CD14-positive monocyte (primary cell): ENCODE measurements around the gene CALML5. TPM values are rescaled to one million over a fixed set of nuclear protein-coding genes. Genes with fewer than 3 reads are reported as not detected.

Source experiments
- DNase-seq, 3 donors: peaks; one replicate each; pipeline ENCODE4 v3.0.0-alpha.2; 2011 to 2022
- H2AFZ ChIP-seq: 2 replicates; pipeline ENCODE4 v1.6.0; 2012; ENCODE audit warnings: mild to moderate bottlenecking, low read depth, low read length, inconsistent platforms; ENCODE audit not compliant: insufficient read depth, poor library complexity, severe bottlenecking
- H3K27ac ChIP-seq, 2 donors: 1 replicate in 1 of 2; 2 replicates in 1 of 2; pipeline ENCODE4 v1.5.1; 2012 to 2013; ENCODE audit warnings: low read length in 2 of 2, control low read depth in 1 of 2, inconsistent platforms in 1 of 2, low read depth in 1 of 2, mild to moderate bottlenecking in 1 of 2
- H3K27me3 ChIP-seq, 2 donors: one replicate each; pipeline versions ENCODE4 v1.6.0 to v1.6.1; 2011 to 2013; ENCODE audit warnings: low read length in 2 of 2; ENCODE audit not compliant: control insufficient read depth in 2 of 2, insufficient read depth in 2 of 2
- H3K36me3 ChIP-seq, 2 donors: replicated peaks in 1 of 2; 1 replicate in 1 of 2; 2 replicates in 1 of 2; pipeline versions ENCODE4 v1.5.1 to v1.6.1; 2012 to 2013; ENCODE audit warnings: low read length in 2 of 2, control low read depth in 1 of 2, inconsistent platforms in 1 of 2, mild to moderate bottlenecking in 1 of 2; ENCODE audit not compliant: insufficient read depth in 2 of 2, control insufficient read depth in 1 of 2
- H3K4me1 ChIP-seq, 2 donors: 1 replicate in 1 of 2; 2 replicates in 1 of 2; pipeline versions ENCODE4 v1.5.1 to v1.6.1; 2012 to 2013; ENCODE audit warnings: low read length in 2 of 2, control low read depth in 1 of 2, inconsistent platforms in 1 of 2, mild to moderate bottlenecking in 1 of 2, moderate library complexity in 1 of 2; ENCODE audit not compliant: insufficient read depth in 2 of 2, control insufficient read depth in 1 of 2
- H3K4me2 ChIP-seq: replicated peaks from 2 replicates; pipeline ENCODE3; 2012; ENCODE audit warnings: low read length, moderate library complexity, mild to moderate bottlenecking; ENCODE audit not compliant: poor library complexity, severe bottlenecking; ENCODE audit errors: extremely low read depth
- H3K4me3 ChIP-seq, 3 experiments: fragments of 200-600 bp in 1 of 3; sonication (generic) in 1 of 3; replicated peaks in 1 of 3; 1 replicate in 2 of 3; 2 replicates in 1 of 3; pipeline ENCODE4 v1.5.1; 2011 to 2013; ENCODE audit warnings: low read length in 3 of 3, mild to moderate bottlenecking in 3 of 3, control low read depth in 2 of 3, low read depth in 2 of 3, inconsistent platforms in 1 of 3, moderate library complexity in 1 of 3
- H3K79me2 ChIP-seq: 2 replicates; pipeline ENCODE4 v1.6.0; 2012; ENCODE audit warnings: mild to moderate bottlenecking, control low read depth, inconsistent platforms, low read length, moderate library complexity; ENCODE audit not compliant: insufficient read depth
- H3K9ac ChIP-seq: 2 replicates; pipeline ENCODE4 v1.6.0; 2017; ENCODE audit warnings: low read length, mild to moderate bottlenecking; ENCODE audit not compliant: insufficient read depth, poor library complexity, severe bottlenecking
- H3K9me3 ChIP-seq, 2 donors: replicated peaks in 1 of 2; 1 replicate in 1 of 2; 2 replicates in 1 of 2; pipeline versions ENCODE4 v1.5.1 to v1.6.1; 2012 to 2013; ENCODE audit warnings: low read length in 2 of 2, control low read depth in 1 of 2; ENCODE audit not compliant: control insufficient read depth in 1 of 2, insufficient read depth in 1 of 2
- H4K20me1 ChIP-seq: 2 replicates; pipeline ENCODE4 v1.6.0; 2012; ENCODE audit warnings: mild to moderate bottlenecking, low read length, control low read depth, moderate library complexity; ENCODE audit not compliant: insufficient read depth
- H3K27ac Mint-ChIP-seq, 7 donors: one replicate each; pipeline ENCODE4 v1.8.0; 2020; ENCODE audit warnings: mild to moderate bottlenecking in 7 of 7, mixed read lengths in 7 of 7, moderate library complexity in 6 of 7, inconsistent platforms in 2 of 7
- H3K27me3 Mint-ChIP-seq, 3 donors: one replicate each; pipeline ENCODE4 v1.8.0; 2021 to 2022; ENCODE audit warnings: low read depth in 3 of 3, mild to moderate bottlenecking in 3 of 3, mixed read lengths in 3 of 3, moderate library complexity in 3 of 3, inconsistent platforms in 1 of 3
- H3K36me3 Mint-ChIP-seq, 2 donors: one replicate each; pipeline ENCODE4 v1.8.0; 2020; ENCODE audit warnings: mixed read lengths in 2 of 2, inconsistent platforms in 1 of 2, mild to moderate bottlenecking in 1 of 2
- H3K4me1 Mint-ChIP-seq: one replicate; pipeline ENCODE4 v1.8.0; 2020; ENCODE audit warnings: mild to moderate bottlenecking, mixed read lengths
- H3K4me3 Mint-ChIP-seq, 2 donors: one replicate each; pipeline ENCODE4 v1.8.0; 2020; ENCODE audit warnings: mild to moderate bottlenecking in 2 of 2, mixed read lengths in 2 of 2, moderate library complexity in 1 of 2
- H3K9me3 Mint-ChIP-seq, 7 donors: one replicate each; pipeline ENCODE4 v1.8.0; 2020 to 2022; ENCODE audit warnings: mixed read lengths in 7 of 7, mild to moderate bottlenecking in 6 of 7, moderate library complexity in 6 of 7, inconsistent platforms in 2 of 7
- CTCF ChIP-seq: fragments of 200-600 bp; IDR thresholded peaks from one replicate; pipeline ENCODE4 v1.8.0; 2022; ENCODE audit warnings: antibody characterized with exemption, mild to moderate bottlenecking
- WGBS: methylation state at CpG from one replicate; pipeline ENCODE4 v1.1.5; 2013; ENCODE audit warnings: missing lambda C conversion rate; ENCODE audit not compliant: insufficient coverage; 5-methylcytosine and 5-hydroxymethylcytosine counted together
- intact Hi-C, 2 donors: fragments of 100-400 bp; cut with micrococcal nuclease; formaldehyde crosslinking; loops; one replicate each; pipeline versions ENCODE4 v1.15.0 to v1.15.1; 2023
- polyA plus RNA-seq, 3 donors: library from polyadenylated mRNA; depleted of rRNA in 1 of 3; unstranded in 2 of 3; stranded (reverse) in 1 of 3; fragments of 300-500 nt in 2 of 3; fragments of >200 nt in 1 of 3; fragmentation: Illumina TruSeq in 2 of 3; gene quantifications; 1 replicate in 2 of 3; 2 replicates in 1 of 3; pipeline ENCODE4 v1.2.3, GENCODE V29; 2012 to 2021

CALML5 gene
- polyA plus RNA-seq, 3 donors, result not detected

- H3K79me2 ChIP-seq, result no peaks in the 10 kb centered on the region
- peaks cover 11 to 13% of the 10 kb centered on the region in 2 donors for H3K4me1 ChIP-seq
- no peak overlapping the region for H2AFZ ChIP-seq
- Mint-ChIP-seq H3K4me1 (peaks cover 16% of the 10 kb centered on the region), H3K27me3 (peaks cover 0 to 3% (median 3%) of the 10 kb centered on the region in 3 donors), H3K9me3 (peaks cover 0 to 3% (median 0%) of the 10 kb centered on the region in 7 donors), H3K4me3 (no peak overlapping the region), H3K36me3 (no peaks in the 10 kb centered on the region), H3K27ac (peak overlapping the region in 2 of 7 donors; percentile 47 to 60)
- H3K4me2 ChIP-seq, result no peak overlapping the region
- no peaks in the 10 kb centered on the region for H3K27me3 ChIP-seq
- no peak for TF ChIP-seq CTCF
- H3K9ac ChIP-seq, result no peak overlapping the region
- DNase-seq, result no peak
- no peak overlapping the region for H3K27ac ChIP-seq
- intact Hi-C loops, result no loop called here
- no peaks in the 10 kb centered on the region for H3K9me3 ChIP-seq
- WGBS, result 92% methylated on average over 37 of the region's 38 CpGs
- H4K20me1 ChIP-seq, result no peaks in the 10 kb centered on the region
- H3K4me3 ChIP-seq, result no peak overlapping the region
- H3K36me3 ChIP-seq, result no peaks in the 10 kb centered on the region
These were observed 34.9 kb upstream of the CALML5 start for GRCh38 chr10:5534051-5534821.

GRCh38 chr10:5533098-5533731, 33.8 kb upstream of the CALML5 start:
- H3K36me3 Mint-ChIP-seq, result no peaks in the 10 kb centered on the region
- intact Hi-C loops, result no loop called here
- H3K9me3 ChIP-seq, result no peaks in the 10 kb centered on the region
- no peak overlapping the region for H3K9ac ChIP-seq
- DNase-seq, result no peak
- no peak overlapping the region for H2AFZ ChIP-seq
- H3K4me1 ChIP-seq, result peaks cover 11 to 13% of the 10 kb centered on the region in 2 donors
- H3K9me3 Mint-ChIP-seq, result peaks cover 0 to 3% (median 0%) of the 10 kb centered on the region in 7 donors
- peaks cover 0 to 4% (median 3%) of the 10 kb centered on the region in 3 donors for H3K27me3 Mint-ChIP-seq
- WGBS, result 97% methylated on average over 21 of the region's 21 CpGs
- H4K20me1 ChIP-seq, result no peaks in the 10 kb centered on the region
- no peak overlapping the region for H3K27ac ChIP-seq
- H3K79me2 ChIP-seq, result no peaks in the 10 kb centered on the region
- no peak overlapping the region for H3K4me3 ChIP-seq
- H3K27ac Mint-ChIP-seq, result no peak overlapping the region
- TF ChIP-seq CTCF, result no peak
- H3K27me3 ChIP-seq, result no peaks in the 10 kb centered on the region
- no peaks in the 10 kb centered on the region for H3K36me3 ChIP-seq
- no peak overlapping the region for H3K4me2 ChIP-seq
- peaks cover 15% of the 10 kb centered on the region for H3K4me1 Mint-ChIP-seq
- no peak overlapping the region for H3K4me3 Mint-ChIP-seq
